ENCODE results near the gene ARHGEF39.
A peak's percentile ranks its signal among the peaks of the same experiment; 100 is the strongest.

ARHGEF39 gene

GRCh38 chr9:35667939-35668338 lies 2.9 kb upstream of the ARHGEF39 start:
- Histone ChIP-seq H3K4me3 (ENCODE audit: low read length) (no peak overlapping the region), H3K36me3 (ENCODE audit: control insufficient read depth, insufficient read depth, low read length, severe bottlenecking) (no peaks in the 10 kb centered on the region), H3K9me3 (ENCODE audit: control insufficient read depth, low read length) (no peaks in the 10 kb centered on the region), H3K4me1 (ENCODE audit: control insufficient read depth, insufficient read depth, low read length) (peaks cover 7% of the 10 kb centered on the region), H3K9ac (ENCODE audit: low read length) (no peak overlapping the region), H3K27me3 (replicated peaks; ENCODE audit: control insufficient read depth, insufficient read depth, low read length) (no peaks in the 10 kb centered on the region)
- no peak for DNase-seq (ENCODE audit: low read depth)

GRCh38 chr9:35666549-35666948 lies 1.6 kb upstream of the ARHGEF39 start:
- H3K9me3 ChIP-seq (ENCODE audit: control insufficient read depth, low read length) = no peaks in the 10 kb centered on the region
- H3K9ac ChIP-seq (ENCODE audit: low read length) = no peak overlapping the region

GRCh38 chr9:35666045-35666444 lies 1.1 kb upstream of the ARHGEF39 start:
- Histone ChIP-seq H3K36me3 (ENCODE audit: control insufficient read depth, insufficient read depth, low read length, severe bottlenecking) (peaks cover 9% of the 10 kb centered on the region), H3K4me1 (ENCODE audit: control insufficient read depth, insufficient read depth, low read length) (peaks cover 17% of the 10 kb centered on the region), H3K9me3 (ENCODE audit: control insufficient read depth, low read length) (no peaks in the 10 kb centered on the region), H3K9ac (ENCODE audit: low read length) (no peak overlapping the region), H3K4me3 (ENCODE audit: low read length) (no peak overlapping the region), H3K27me3 (replicated peaks; ENCODE audit: control insufficient read depth, insufficient read depth, low read length) (no peaks in the 10 kb centered on the region)
- DNase-seq (ENCODE audit: low read depth) = no peak

More at GRCh38 chr9:35666549-35666948, 1.6 kb upstream of the ARHGEF39 start:
- no peak for DNase-seq (ENCODE audit: low read depth)
- Histone ChIP-seq H3K4me1 (ENCODE audit: control insufficient read depth, insufficient read depth, low read length) (peaks cover 11% of the 10 kb centered on the region), H3K36me3 (ENCODE audit: control insufficient read depth, insufficient read depth, low read length, severe bottlenecking) (peaks cover 4% of the 10 kb centered on the region), H3K27me3 (replicated peaks; ENCODE audit: control insufficient read depth, insufficient read depth, low read length) (no peaks in the 10 kb centered on the region), H3K4me3 (ENCODE audit: low read length) (no peak overlapping the region)

GRCh38 chr9:35665471-35665818 lies 450 bp upstream of the ARHGEF39 start:
- Histone ChIP-seq H3K4me3 (ENCODE audit: low read length) (peak overlapping the region; percentile 86), H3K9ac (ENCODE audit: low read length) (peak overlapping the region; percentile 85), H3K36me3 (ENCODE audit: control insufficient read depth, insufficient read depth, low read length, severe bottlenecking) (peaks cover 15% of the 10 kb centered on the region), H3K4me1 (ENCODE audit: control insufficient read depth, insufficient read depth, low read length) (peaks cover 23% of the 10 kb centered on the region), H3K27me3 (replicated peaks; ENCODE audit: control insufficient read depth, insufficient read depth, low read length) (no peaks in the 10 kb centered on the region), H3K9me3 (ENCODE audit: control insufficient read depth, low read length) (no peaks in the 10 kb centered on the region)
- DNase-seq (ENCODE audit: low read depth) = no peak

GRCh38 chr9:35662437-35662836 lies 2.6 kb downstream of the ARHGEF39 start:
- Histone ChIP-seq H3K27me3 (replicated peaks; ENCODE audit: control insufficient read depth, insufficient read depth, low read length) (no peaks in the 10 kb centered on the region), H3K36me3 (ENCODE audit: control insufficient read depth, insufficient read depth, low read length, severe bottlenecking) (peaks cover 20% of the 10 kb centered on the region), H3K4me1 (ENCODE audit: control insufficient read depth, insufficient read depth, low read length) (peaks cover 35% of the 10 kb centered on the region), H3K4me3 (ENCODE audit: low read length) (no peak overlapping the region), H3K9me3 (ENCODE audit: control insufficient read depth, low read length) (no peaks in the 10 kb centered on the region), H3K9ac (ENCODE audit: low read length) (no peak overlapping the region)
- DNase-seq (ENCODE audit: low read depth) = no peak

GRCh38 chr9:35661756-35662350 lies 3.1 kb downstream of the ARHGEF39 start:
- Histone ChIP-seq H3K27me3 (replicated peaks; ENCODE audit: control insufficient read depth, insufficient read depth, low read length) (no peaks in the 10 kb centered on the region), H3K4me1 (ENCODE audit: control insufficient read depth, insufficient read depth, low read length) (peaks cover 40% of the 10 kb centered on the region), H3K9ac (ENCODE audit: low read length) (peak overlapping the region; percentile 99), H3K4me3 (ENCODE audit: low read length) (no peak overlapping the region), H3K9me3 (ENCODE audit: control insufficient read depth, low read length) (no peaks in the 10 kb centered on the region), H3K36me3 (ENCODE audit: control insufficient read depth, insufficient read depth, low read length, severe bottlenecking) (peaks cover 20% of the 10 kb centered on the region)
- no peak for DNase-seq (ENCODE audit: low read depth)

- Histone ChIP-seq H3K9ac (ENCODE audit: low read length) (peak overlapping the region; percentile 99), H3K4me3 (ENCODE audit: low read length) (no peak overlapping the region), H3K36me3 (ENCODE audit: control insufficient read depth, insufficient read depth, low read length, severe bottlenecking) (peaks cover 20% of the 10 kb centered on the region), H3K9me3 (ENCODE audit: control insufficient read depth, low read length) (no peaks in the 10 kb centered on the region), H3K4me1 (ENCODE audit: control insufficient read depth, insufficient read depth, low read length) (peaks cover 40% of the 10 kb centered on the region), H3K27me3 (replicated peaks; ENCODE audit: control insufficient read depth, insufficient read depth, low read length) (no peaks in the 10 kb centered on the region)
- DNase-seq (ENCODE audit: low read depth) = peak; percentile 61
These were observed 4.0 kb downstream of the ARHGEF39 start for GRCh38 chr9:35660966-35661415.

GRCh38 chr9:35659340-35659739 lies 5.7 kb downstream of the ARHGEF39 start:
- Histone ChIP-seq H3K9ac (ENCODE audit: low read length) (peak overlapping the region; percentile 99), H3K9me3 (ENCODE audit: control insufficient read depth, low read length) (no peaks in the 10 kb centered on the region), H3K27me3 (replicated peaks; ENCODE audit: control insufficient read depth, insufficient read depth, low read length) (no peaks in the 10 kb centered on the region), H3K36me3 (ENCODE audit: control insufficient read depth, insufficient read depth, low read length, severe bottlenecking) (peaks cover 20% of the 10 kb centered on the region), H3K4me1 (ENCODE audit: control insufficient read depth, insufficient read depth, low read length) (peaks cover 33% of the 10 kb centered on the region), H3K4me3 (ENCODE audit: low read length) (peak overlapping the region; percentile 91)
- DNase-seq (ENCODE audit: low read depth) = peak; percentile 56

GRCh38 chr9:35658968-35659220 lies 6.1 kb downstream of the ARHGEF39 start:
- no peaks in the 10 kb centered on the region for H3K9me3 ChIP-seq (ENCODE audit: control insufficient read depth, low read length)
- peak; percentile 54 for DNase-seq (ENCODE audit: low read depth)
- H3K36me3 ChIP-seq (ENCODE audit: control insufficient read depth, insufficient read depth, low read length, severe bottlenecking) = peaks cover 20% of the 10 kb centered on the region
- peak overlapping the region; percentile 99 for H3K9ac ChIP-seq (ENCODE audit: low read length)
- peak overlapping the region; percentile 91 for H3K4me3 ChIP-seq (ENCODE audit: low read length)
- peaks cover 33% of the 10 kb centered on the region for H3K4me1 ChIP-seq (ENCODE audit: control insufficient read depth, insufficient read depth, low read length)
- H3K27me3 ChIP-seq (replicated peaks; ENCODE audit: control insufficient read depth, insufficient read depth, low read length) = no peaks in the 10 kb centered on the region

GRCh38 chr9:35658137-35658967 lies 6.6 kb downstream of the ARHGEF39 start, which contains the start of gene CCDC107:
Gene CCDC107 (plus strand): TSS chr9:35658292. CDS start chr9:35658380, 88 bp downstream.
- peak within 1 kb of the TSS; percentile 99 for H3K9ac ChIP-seq (ENCODE audit: low read length)
- H3K4me1 ChIP-seq (ENCODE audit: control insufficient read depth, insufficient read depth, low read length) = peaks cover 33% of the 10 kb centered on the region
- H3K36me3 ChIP-seq (ENCODE audit: control insufficient read depth, insufficient read depth, low read length, severe bottlenecking) = peaks cover 20% of the 10 kb centered on the region
- no peaks in the 10 kb centered on the region for H3K9me3 ChIP-seq (ENCODE audit: control insufficient read depth, low read length)
- H3K27me3 ChIP-seq (replicated peaks; ENCODE audit: control insufficient read depth, insufficient read depth, low read length) = no peaks in the 10 kb centered on the region
- DNase-seq (ENCODE audit: low read depth) = peak; percentile 95
- peak within 1 kb of the TSS; percentile 91 for H3K4me3 ChIP-seq (ENCODE audit: low read length)

GRCh38 chr9:35657546-35658136 lies 7.4 kb downstream of the ARHGEF39 start, which contains the start of gene RMRP:
Gene RMRP (minus strand): TSS chr9:35658019.
- H3K4me1 ChIP-seq (ENCODE audit: control insufficient read depth, insufficient read depth, low read length) = peaks cover 38% of the 10 kb centered on the region
- peak within 1 kb of the TSS; percentile 99 for H3K9ac ChIP-seq (ENCODE audit: low read length)
- no peaks in the 10 kb centered on the region for H3K27me3 ChIP-seq (replicated peaks; ENCODE audit: control insufficient read depth, insufficient read depth, low read length)
- peak; percentile 99 for DNase-seq (ENCODE audit: low read depth)
- H3K36me3 ChIP-seq (ENCODE audit: control insufficient read depth, insufficient read depth, low read length, severe bottlenecking) = peaks cover 20% of the 10 kb centered on the region
- H3K4me3 ChIP-seq (ENCODE audit: low read length) = peak within 1 kb of the TSS; percentile 91
- no peaks in the 10 kb centered on the region for H3K9me3 ChIP-seq (ENCODE audit: control insufficient read depth, low read length)
